ENCODE data around the gene HTT. TPM values are rescaled to one million over a fixed set of nuclear protein-coding genes. Genes with fewer than 3 reads are reported as not detected.

HTT gene
- total RNA-seq, 1 experiment from 2014 or later = 18.4 TPM

DNA sequence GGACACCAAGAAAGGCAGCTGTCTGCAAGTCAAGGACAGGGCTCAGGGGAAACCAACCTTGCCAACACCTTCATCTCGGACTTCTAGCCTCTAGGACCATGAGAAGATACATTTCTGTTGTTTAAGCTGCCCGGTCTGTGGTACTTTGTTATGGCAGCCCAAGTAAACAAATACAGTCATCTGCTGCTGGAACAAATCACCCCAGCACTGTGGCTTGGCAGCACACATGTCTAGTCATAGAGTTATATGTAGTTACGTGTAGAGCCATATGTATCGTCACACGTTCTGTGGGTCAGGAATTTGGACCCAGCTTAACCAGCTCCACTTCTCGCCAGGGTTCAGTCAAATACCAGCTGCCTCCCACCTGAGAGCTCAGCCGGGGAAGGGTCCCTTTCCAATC, 2.7 kb upstream of the HTT start:
- H3K4me3 ChIP-seq (ENCODE audit: low read length) = no peak overlapping the region
- peaks cover 12% of the 10 kb centered on the region for H4K20me1 ChIP-seq (ENCODE audit: low read length)
- intact Hi-C loops (cut with micrococcal nuclease) = no loop called here
- H3K27me3 ChIP-seq (ENCODE audit: low read length) = no peaks in the 10 kb centered on the region
- peaks cover 19% of the 10 kb centered on the region for H3K79me2 ChIP-seq (ENCODE audit: low read length)
- H3F3A ChIP-seq (ENCODE audit: low read length, unreplicated experiment) = no peaks in the 10 kb centered on the region
- H3K36me3 ChIP-seq (ENCODE audit: low read depth, low read length) = no peaks in the 10 kb centered on the region
- ATAC-seq = no peak
- no peaks in the 10 kb centered on the region for H3K9me2 ChIP-seq (replicated peaks; ENCODE audit: low read length)
- POLR2A ChIA-PET (ENCODE audit: unreplicated experiment) = no interaction called here
- no peaks in the 10 kb centered on the region for H3K9me3 ChIP-seq (ENCODE audit: low read length)
- BruUV-seq (replicated peaks) = no TSS peak
- no peak overlapping the region for H2AFZ ChIP-seq (ENCODE audit: low read length)
- no peak for TF ChIP-seq EZH2 (IDR thresholded peaks at IDR 0.05; ENCODE audit: low read length, unreplicated experiment)
- TF ChIP-seq, protein P1, sequence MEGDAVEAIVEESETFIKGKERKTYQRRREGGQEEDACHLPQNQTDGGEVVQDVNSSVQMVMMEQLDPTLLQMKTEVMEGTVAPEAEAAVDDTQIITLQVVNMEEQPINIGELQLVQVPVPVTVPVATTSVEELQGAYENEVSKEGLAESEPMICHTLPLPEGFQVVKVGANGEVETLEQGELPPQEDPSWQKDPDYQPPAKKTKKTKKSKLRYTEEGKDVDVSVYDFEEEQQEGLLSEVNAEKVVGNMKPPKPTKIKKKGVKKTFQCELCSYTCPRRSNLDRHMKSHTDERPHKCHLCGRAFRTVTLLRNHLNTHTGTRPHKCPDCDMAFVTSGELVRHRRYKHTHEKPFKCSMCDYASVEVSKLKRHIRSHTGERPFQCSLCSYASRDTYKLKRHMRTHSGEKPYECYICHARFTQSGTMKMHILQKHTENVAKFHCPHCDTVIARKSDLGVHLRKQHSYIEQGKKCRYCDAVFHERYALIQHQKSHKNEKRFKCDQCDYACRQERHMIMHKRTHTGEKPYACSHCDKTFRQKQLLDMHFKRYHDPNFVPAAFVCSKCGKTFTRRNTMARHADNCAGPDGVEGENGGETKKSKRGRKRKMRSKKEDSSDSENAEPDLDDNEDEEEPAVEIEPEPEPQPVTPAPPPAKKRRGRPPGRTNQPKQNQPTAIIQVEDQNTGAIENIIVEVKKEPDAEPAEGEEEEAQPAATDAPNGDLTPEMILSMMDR (conservative IDR thresholded peaks at IDR 0.05; ENCODE audit: low read depth, low read length) = no peak
- TF ChIP-seq EZH2phosphoT487 (IDR thresholded peaks at IDR 0.05; ENCODE audit: borderline replicate concordance, low read length) = no peak
- H3K4me2 ChIP-seq (ENCODE audit: low read length) = no peak overlapping the region
- H3K4me1 ChIP-seq (ENCODE audit: insufficient read depth, low read length) = peaks cover 5% of the 10 kb centered on the region; the same call in 1 of the 2 replicates
- H3K9ac ChIP-seq (ENCODE audit: low read length) = no peak overlapping the region
- no peak overlapping the region for H3K27ac ChIP-seq (ENCODE audit: low read length)
- CTCF ChIA-PET = no interaction called here
- no peak for DNase-seq

DNA sequence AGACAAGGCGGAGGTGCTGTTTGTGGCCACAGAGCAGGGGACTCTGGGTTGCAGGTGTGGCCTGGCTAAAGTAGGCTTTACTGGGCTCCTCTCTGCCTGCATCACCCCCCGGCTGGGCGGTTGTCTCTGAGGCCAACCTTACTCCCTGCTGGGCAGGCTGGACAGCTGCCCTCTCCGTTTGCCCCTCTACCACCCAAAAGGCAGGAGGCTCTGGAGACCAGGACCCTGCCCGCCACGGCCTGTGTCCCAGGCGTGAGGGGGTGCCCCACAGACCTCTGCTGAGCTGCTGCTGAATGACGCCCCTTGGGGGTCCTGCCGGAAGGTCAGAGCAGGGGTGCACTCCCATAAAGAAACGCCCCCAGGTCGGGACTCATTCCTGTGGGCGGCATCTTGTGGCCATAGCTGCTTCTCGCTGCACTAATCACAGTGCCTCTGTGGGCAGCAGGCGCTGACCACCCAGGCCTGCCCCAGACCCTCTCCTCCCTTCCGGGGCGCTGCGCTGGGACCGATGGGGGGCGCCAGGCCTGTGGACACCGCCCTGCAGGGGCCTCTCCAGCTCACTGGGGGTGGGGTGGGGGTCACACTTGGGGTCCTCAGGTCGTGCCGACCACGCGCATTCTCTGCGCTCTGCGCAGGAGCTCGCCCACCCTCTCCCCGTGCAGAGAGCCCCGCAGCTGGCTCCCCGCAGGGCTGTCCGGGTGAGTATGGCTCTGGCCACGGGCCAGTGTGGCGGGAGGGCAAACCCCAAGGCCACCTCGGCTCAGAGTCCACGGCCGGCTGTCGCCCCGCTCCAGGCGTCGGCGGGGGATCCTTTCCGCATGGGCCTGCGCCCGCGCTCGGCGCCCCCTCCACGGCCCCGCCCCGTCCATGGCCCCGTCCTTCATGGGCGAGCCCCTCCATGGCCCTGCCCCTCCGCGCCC, 1.1 kb upstream of the HTT start:
- H3K4me2 ChIP-seq (ENCODE audit: low read length) = peak overlapping the region; percentile 82
- intact Hi-C loops (cut with micrococcal nuclease) = loop anchor here (2.0 kb wide), 1 partner anchor 31 kb away; no protein-coding TSS in a partner anchor
- BruUV-seq (replicated peaks) = no TSS peak
- peaks cover 35% of the 10 kb centered on the region for H3K79me2 ChIP-seq (ENCODE audit: low read length)
- DNase-seq = no peak
- CTCF ChIA-PET = no interaction called here
- peak overlapping the region; percentile 67 for H3K4me3 ChIP-seq (ENCODE audit: low read length)
- H3K9ac ChIP-seq (ENCODE audit: low read length) = peak overlapping the region; percentile 44
- no peaks in the 10 kb centered on the region for H3K9me3 ChIP-seq (ENCODE audit: low read length)
- H2AFZ ChIP-seq (ENCODE audit: low read length) = peak overlapping the region; percentile 82
- H3F3A ChIP-seq (ENCODE audit: low read length, unreplicated experiment) = no peaks in the 10 kb centered on the region
- H3K27me3 ChIP-seq (ENCODE audit: low read length) = no peaks in the 10 kb centered on the region
- no peak overlapping the region for H3K27ac ChIP-seq (ENCODE audit: low read length)
- TF ChIP-seq EZH2phosphoT487 (IDR thresholded peaks at IDR 0.05; ENCODE audit: borderline replicate concordance, low read length) (no peak), EZH2 (IDR thresholded peaks at IDR 0.05; ENCODE audit: low read length, unreplicated experiment) (no peak)
- TF ChIP-seq, protein P1 (conservative IDR thresholded peaks at IDR 0.05; ENCODE audit: low read depth, low read length) = no peak
- H3K4me1 ChIP-seq (ENCODE audit: insufficient read depth, low read length) = peaks cover 5% of the 10 kb centered on the region; the same call in 1 of the 2 replicates
- ATAC-seq = no peak; the same call in 1 of the 2 replicates
- POLR2A ChIA-PET (ENCODE audit: unreplicated experiment) = no interaction called here
- no peaks in the 10 kb centered on the region for H3K36me3 ChIP-seq (ENCODE audit: low read depth, low read length)
- H3K9me2 ChIP-seq (replicated peaks; ENCODE audit: low read length) = no peaks in the 10 kb centered on the region
- H4K20me1 ChIP-seq (ENCODE audit: low read length) = peaks cover 17% of the 10 kb centered on the region
